HepG2 (cell line): ENCODE results near the gene ZSCAN32. TPM values are rescaled to one million over a fixed set of nuclear protein-coding genes. Genes with fewer than 3 reads are reported as not detected.

Source experiments
- AKNA ChIP-seq: sonication (generic); formaldehyde crosslinking; IDR thresholded peaks from 2 replicates; pipeline ENCODE4 v1.4.0; 2020; ENCODE audit warnings: missing genetic modification reagents, borderline replicate concordance
- SRSF9 ChIP-seq: fragments of 200-400 bp; formaldehyde crosslinking; IDR thresholded peaks from 2 replicates; pipeline ENCODE4 v1.6.1; 2018; ENCODE audit warnings: borderline replicate concordance, mild to moderate bottlenecking, low read depth, low read length; ENCODE audit not compliant: insufficient read depth, poor library complexity, severe bottlenecking
- STAT6 ChIP-seq: sonication (generic); formaldehyde crosslinking; IDR thresholded peaks from 2 replicates; pipeline ENCODE4 v1.4.0; 2020; ENCODE audit warnings: missing genetic modification reagents, mild to moderate bottlenecking, borderline replicate concordance
- TCF7 ChIP-seq: sonication (generic); IDR thresholded peaks from 2 replicates; pipeline ENCODE4 v1.6.1; 2016; ENCODE audit warnings: antibody characterized with exemption, low read depth
- TEAD2 ChIP-seq: sonication (generic); formaldehyde crosslinking; IDR thresholded peaks from 2 replicates; pipeline ENCODE4 v1.9.0; 2021; ENCODE audit warnings: missing genetic modification reagents
- TFE3 ChIP-seq: IDR thresholded peaks from 2 replicates; pipeline ENCODE4 v1.6.1; 2016
- ZFP1 ChIP-seq: IDR thresholded peaks from 2 replicates; pipeline ENCODE4 v1.6.1; 2016
- ZNF180 ChIP-seq: sonication (generic); formaldehyde crosslinking; IDR thresholded peaks from 2 replicates; pipeline ENCODE4 v1.4.0; 2020; ENCODE audit warnings: low read depth, missing genetic modification reagents, borderline replicate concordance
- ZNF460 ChIP-seq: sonication (generic); formaldehyde crosslinking; IDR thresholded peaks from 2 replicates; pipeline ENCODE4 v1.5.1; 2020; ENCODE audit warnings: missing genetic modification reagents, mild to moderate bottlenecking, borderline replicate concordance
- ZNF609 ChIP-seq: sonication (generic); formaldehyde crosslinking; IDR thresholded peaks from 2 replicates; pipeline ENCODE4 v1.4.0; 2020; ENCODE audit warnings: mild to moderate bottlenecking, missing genetic modification reagents, borderline replicate concordance
- ZNF781 ChIP-seq: sonication (generic); formaldehyde crosslinking; IDR thresholded peaks from 2 replicates; pipeline ENCODE4 v1.5.1; 2020; ENCODE audit warnings: borderline replicate concordance, mild to moderate bottlenecking, missing genetic modification reagents; ENCODE audit errors: not compliant biosample characterization
- polyA plus RNA-seq, 8 experiments: library from polyadenylated mRNA; depleted of rRNA in 3 of 8; stranded (reverse) in 7 of 8; unstranded in 1 of 8; fragments of >200 nt; fragmentation: Illumina TruSeq in 4 of 8; extraction: Trizol in 4 of 8; gene quantifications; 2 replicates each; pipeline versions ENCODE4 v1.2.1 to v1.2.3, GENCODE V29; 2011 to 2016; ENCODE audit warnings: low read depth in 4 of 8, missing spikeins in 1 of 8, mixed read lengths in 1 of 8; ENCODE audit not compliant: insufficient read depth in 1 of 8
- total RNA-seq, 5 experiments: library from RNA; depleted of rRNA; stranded (reverse); fragments of >200 nt; fragmentation: Illumina TruSeq; extraction: Trizol; gene quantifications; 2 replicates each; pipeline ENCODE4 v1.2.3, GENCODE V29; 2016; ENCODE audit warnings: low read depth in 1 of 5

Gene ZSCAN32
- total and polyA plus RNA-seq, 2 of the 13 experiments (the other 11 are each of a cell fraction or from before 2014, with no cell fraction given): 10.7 to 12.8 TPM

GRCh38 chr16:3400779-3401688 is at the start of gene ZSCAN32, which contains the start of gene ZNF174 (continued):
- TF ChIP-seq STAT6 (CRISPR knock-in tag) (no peak; the same call in 1 of the 2 replicates), ZNF180 (CRISPR knock-in tag) (no peak), ZFP1 (CRISPR knock-in tag) (no peak), ZNF609 (CRISPR knock-in tag) (peak; percentile 34; the same call in 1 of the 2 replicates), ZNF460 (CRISPR knock-in tag) (peak; percentile 28; the same call in 1 of the 2 replicates), AKNA (no peak), TEAD2 (CRISPR knock-in tag) (no peak), SRSF9 (no peak), TFE3 (CRISPR knock-in tag) (peak; percentile 50), TCF7 (no peak), ZNF781 (CRISPR knock-in tag) (no peak)
